Measurements from ENCODE around the gene TMEM131.

DNA sequence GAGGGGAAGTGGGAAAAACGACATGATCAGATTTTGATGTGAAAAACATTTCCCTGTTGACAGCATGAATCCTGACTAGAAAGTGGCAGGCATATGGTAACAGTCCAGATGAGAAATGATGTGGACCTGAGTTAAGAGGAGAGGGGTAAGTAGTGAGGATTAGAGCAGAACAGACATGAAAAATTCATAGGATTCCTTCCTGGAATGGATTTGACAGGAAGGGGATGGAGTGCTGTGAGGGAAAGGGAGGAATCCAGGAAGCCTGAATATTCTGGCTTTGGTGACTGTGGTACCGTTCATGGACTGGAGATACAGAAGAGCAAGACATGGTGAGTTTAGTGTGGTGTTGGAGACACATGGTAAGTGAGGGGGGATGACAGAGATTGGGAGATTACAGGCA, 115.4 kb downstream of the TMEM131 start:
- TF ChIP-seq, protein P1, sequence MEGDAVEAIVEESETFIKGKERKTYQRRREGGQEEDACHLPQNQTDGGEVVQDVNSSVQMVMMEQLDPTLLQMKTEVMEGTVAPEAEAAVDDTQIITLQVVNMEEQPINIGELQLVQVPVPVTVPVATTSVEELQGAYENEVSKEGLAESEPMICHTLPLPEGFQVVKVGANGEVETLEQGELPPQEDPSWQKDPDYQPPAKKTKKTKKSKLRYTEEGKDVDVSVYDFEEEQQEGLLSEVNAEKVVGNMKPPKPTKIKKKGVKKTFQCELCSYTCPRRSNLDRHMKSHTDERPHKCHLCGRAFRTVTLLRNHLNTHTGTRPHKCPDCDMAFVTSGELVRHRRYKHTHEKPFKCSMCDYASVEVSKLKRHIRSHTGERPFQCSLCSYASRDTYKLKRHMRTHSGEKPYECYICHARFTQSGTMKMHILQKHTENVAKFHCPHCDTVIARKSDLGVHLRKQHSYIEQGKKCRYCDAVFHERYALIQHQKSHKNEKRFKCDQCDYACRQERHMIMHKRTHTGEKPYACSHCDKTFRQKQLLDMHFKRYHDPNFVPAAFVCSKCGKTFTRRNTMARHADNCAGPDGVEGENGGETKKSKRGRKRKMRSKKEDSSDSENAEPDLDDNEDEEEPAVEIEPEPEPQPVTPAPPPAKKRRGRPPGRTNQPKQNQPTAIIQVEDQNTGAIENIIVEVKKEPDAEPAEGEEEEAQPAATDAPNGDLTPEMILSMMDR (IDR thresholded peaks at IDR 0.05): no peak
- TF ChIP-seq POLR2A (IDR thresholded peaks at IDR 0.05): no peak

Measured in testis (tissue), 2 donors.